Activated gamma-delta T cell treated with anti-CD3 and anti-CD28 coated beads, Interleukin-2, amount 50 U/mL, for 16 hours (primary cell): ENCODE results near the gene OCRL.
"Not testable (repeated sequence)": the region's sequence is repeated elsewhere in the genome, so short reads cannot be mapped to it uniquely, and the experiment has no call there.

Source experiments
- DNase-seq: peaks from one replicate; pipeline ENCODE4 v3.0.0-alpha.2; 2020; ENCODE audit warnings: low read depth

OCRL gene

DNA sequence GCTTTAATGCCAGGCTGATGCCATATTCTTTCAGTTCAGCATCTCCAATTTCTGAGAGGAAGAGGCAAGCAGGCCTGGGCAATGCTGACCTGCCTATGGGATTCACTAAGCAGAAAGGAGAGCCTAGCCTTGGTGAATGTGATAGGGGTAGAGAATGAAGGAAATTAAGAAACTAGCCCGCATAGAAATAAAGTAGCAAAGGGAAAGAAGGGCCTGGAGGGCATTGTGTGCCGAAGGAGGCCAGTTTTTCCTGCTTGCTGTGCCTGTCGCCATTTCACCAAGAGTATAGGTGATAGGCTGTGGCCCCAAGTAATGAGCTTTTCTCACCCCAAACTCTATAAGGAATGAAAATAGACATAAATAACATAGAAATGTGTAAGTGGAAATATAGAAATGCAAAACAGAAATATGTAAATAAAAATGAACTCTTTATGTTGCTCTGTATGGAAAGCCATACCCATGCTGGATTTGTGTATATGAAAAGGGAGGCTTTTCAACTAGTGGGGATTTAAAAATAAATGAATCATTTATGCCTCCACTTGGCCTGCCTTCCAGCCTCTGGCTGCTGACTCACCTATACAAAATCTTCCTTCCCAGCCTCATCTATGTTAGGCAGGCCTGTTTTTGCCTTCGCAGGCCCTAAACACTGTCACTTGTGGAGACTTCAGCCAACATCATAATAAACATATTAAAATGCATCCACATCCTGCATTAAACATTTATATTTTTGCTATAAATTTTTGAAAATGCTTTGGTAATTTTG lies 5.1 kb upstream of the OCRL start:
- no peak for DNase-seq

DNA sequence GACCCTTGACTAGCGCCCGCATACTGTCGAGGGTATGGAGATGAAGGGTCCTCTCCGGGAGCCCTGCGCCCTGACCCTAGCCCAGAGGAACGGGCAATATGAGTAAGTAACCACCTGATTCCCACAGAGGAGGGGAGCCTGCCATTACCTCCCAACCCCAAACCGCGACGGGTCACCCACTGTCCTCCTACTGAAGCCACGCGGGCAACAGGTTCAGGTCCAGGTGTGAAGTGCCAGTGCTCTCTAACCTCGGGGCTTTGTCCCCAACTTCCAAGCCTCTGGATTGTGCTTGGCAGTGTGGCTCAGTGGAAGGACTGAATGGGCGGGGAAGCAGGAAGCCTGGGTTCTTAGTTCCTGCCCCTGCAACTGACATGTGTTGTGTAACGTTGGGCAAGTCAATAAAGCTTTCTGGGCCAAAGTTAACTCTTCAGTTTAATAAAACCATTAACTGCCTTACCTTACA lies 694 bp downstream of the OCRL start:
- DNase-seq: no peak

DNA sequence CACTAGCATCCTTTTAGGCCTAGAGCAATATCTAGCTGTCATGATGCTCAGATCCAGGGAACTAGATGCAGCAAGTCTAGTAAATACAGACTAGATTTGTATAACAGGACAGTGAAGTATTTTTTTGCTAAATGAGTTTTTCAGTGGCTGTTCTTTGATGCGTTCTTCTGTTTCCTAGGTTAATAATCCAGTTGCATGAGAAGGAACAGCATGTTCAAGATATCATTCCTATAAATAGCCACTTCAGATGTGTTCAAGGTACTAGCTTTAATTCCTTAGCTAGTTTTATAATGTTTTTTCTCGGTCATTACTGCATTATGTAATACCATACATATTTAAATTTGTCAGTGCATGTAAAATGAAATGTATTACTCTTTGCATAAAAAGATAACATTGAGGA lies 4.7 kb downstream of the OCRL start:
- no peak for DNase-seq

DNA sequence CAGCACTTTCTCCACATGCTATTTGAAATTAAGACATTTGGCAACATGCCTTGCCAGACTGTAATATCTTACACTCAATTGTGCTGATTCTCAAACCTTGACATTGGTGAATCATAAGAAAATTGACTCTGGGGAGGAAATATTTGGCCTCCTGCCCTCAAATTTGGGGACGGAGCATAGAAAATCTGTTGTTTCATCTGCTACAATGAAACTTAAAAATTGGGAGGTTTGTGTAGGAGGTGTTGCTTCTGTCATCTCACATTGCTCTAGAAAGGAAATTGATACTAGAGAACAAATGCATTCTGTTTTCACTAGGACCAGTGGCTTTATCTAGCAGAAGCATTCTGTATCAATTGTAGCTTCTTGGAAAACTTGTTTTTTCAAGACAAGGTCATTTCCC lies 5.3 kb downstream of the OCRL start:
- DNase-seq: no peak

DNA sequence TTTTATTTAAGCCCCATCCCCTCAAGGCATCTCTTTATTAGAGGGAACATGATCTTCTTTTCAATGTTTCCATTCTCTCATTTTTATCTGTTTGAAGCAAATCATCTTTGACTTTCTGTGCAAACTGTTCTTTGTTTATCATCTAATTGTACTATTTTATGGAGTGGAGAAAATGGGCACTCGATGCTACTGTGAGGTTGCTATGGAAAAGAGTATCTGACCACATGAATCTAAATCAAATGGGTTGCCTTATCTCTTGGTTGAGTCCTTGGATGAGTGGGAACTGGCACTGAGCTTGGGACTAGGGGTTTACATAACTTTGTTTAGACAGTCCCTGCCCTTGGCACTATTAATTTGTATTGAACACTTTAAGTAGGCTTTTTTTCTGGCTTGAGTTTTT lies 9.1 kb downstream of the OCRL start:
- no peak for DNase-seq

DNA sequence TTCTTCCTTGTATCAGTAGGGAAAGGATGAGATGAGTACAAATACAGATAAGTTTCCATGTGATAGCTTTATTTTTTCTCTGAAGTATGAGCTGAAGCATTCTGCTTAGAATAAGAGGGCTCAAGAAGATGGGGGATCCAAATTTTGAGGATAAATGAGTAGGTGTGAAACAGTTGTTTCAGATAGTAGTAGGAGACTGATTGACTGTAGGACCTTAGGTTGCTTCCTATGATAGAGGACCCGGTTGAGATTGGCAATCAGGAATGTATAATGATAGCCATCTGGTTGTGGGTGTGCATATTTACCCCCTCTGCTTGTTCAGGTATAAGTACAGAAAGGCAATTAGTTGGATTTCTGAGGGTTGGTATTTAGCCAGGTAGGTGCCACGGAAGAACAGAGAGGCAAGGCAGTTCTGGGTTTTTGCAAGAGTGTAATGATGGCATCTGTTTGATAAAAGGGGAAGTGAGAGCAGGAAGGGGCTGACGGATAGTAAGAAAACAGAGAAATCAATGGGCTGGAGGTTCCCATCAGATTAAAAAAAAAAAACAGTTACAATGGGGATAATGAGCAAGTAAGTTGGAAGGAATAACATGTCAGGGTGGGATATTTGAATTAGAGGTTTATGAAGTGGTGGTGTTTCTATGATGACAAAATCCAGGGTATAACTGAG lies 13.7 kb downstream of the OCRL start:
- no peak for DNase-seq

DNA sequence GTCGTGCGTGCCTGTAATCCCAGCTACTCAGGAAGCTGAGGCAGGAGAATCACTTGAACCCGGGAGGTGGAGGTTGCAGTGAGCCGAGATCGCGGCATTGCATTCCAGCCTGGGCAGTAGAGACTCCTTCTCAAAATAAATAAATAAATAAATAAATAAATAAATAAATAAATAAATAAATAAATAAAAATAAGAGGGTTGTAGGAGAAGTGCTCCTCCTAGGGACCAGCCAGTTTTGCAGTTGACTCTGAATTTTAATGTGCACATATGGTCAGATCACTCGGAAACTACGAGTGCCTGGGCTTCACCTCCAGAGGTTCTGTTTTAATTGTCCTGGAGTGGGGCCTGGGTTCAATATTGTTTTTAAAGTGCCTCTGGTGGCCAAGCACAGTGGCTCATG lies 14.8 kb downstream of the OCRL start:
- not testable (repeated sequence) for DNase-seq

DNA sequence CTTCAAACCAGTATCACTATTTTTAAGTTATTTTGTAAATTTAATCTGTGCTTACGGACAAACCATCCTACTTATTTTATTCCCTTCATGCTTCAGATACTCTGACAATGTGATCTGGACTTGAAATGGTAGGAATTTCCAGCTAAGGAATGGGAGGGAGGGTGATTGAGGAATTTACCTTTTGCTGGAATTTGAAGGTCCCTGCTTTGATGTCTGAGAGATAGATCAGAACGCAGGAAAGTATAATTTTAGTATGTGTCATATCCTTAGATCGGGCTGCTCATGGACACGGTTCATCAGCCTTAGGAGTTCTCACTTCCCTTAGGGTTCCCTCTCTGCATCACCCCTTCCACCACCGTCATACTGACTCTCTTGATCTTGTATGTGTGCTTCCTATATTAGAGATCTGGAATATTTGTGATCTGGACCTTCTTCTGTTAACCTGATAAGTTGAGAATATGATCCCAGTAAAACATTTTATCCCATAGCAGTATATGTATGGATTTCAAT lies 16.8 kb downstream of the OCRL start:
- no peak for DNase-seq

DNA sequence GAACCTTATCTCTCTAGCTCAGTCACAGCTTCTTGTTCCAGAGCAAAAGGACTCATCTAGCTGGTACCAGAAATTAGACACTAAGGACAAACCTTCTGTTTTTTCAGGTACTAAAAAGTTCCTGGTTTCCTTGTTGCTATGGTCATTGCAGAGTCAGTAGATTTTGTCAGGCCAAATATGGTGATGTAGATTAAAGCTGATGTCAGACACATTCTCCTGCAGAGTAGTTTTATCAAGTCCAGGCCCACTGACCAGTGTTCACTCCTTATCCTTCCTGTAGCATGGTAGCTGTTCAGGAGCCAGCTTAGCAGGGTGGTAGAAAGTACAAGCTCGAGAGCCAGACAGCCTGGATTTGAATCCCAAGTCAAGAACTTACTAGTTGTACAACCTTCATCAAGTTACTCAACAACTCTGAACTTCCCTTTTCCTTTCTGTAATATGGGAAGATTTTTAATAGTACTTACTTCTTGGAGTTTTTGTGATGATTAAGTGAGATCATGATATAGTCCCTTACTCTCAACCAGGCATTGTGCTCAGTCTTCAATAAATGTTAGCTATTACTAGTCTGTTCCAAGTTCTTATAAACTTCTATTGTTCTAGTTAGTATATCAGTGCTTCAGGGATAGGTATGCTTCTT lies 17.9 kb downstream of the OCRL start:
- DNase-seq: no peak

DNA sequence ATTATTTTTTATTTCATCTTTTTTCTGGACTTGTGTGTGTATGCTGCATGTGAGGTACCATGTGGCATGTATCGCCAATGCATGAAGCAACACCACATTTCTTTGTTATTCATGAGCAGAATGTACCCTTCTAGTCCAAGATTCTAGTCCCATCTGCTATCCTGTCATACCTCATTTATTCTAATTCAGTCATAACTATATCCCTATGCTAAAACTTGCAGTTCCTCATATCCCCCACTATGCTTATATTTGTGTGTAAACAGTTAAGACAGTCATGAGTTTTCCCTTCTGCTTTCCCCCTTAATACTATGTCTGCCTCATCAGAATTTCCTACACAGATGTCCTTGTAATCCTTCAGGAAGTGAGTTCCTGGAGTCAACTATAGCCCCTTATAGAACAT lies 19.7 kb downstream of the OCRL start:
- no peak for DNase-seq

DNA sequence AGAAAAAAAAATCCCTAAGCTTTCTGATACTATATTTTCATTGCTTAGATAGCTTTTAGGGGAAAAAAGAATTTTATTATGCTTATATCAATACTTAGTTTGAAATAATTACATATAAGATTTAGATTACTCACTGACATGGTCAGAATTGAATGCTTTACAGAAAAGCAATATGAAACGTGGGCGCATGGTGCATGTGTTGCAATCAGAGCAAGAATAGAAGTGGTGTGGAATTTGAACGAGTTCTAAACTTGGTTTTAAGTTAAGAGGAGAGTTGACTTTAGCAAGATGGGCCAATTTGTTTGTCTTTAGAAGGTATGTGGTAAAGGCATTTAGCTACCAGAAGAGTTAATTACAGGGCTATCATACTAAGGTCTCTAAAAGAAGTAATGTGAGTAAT lies 21.4 kb downstream of the OCRL start:
- DNase-seq: no peak

DNA sequence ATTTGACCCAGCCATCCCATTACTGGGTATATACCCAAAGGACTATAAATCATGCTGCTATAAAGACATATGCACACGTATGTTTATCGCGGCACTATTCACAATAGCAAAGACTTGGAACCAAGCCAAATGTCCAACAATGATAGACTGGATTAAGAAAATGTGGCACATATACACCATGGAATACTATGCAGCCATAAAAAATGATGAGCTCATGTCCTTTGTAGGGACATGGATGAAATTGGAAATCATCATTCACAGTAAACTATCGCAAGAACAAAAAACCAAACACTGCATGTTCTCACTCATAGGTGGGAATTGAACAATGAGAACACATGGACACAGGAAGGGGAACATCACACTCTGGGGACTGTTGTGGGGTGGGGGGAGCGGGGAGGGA lies 24.3 kb downstream of the OCRL start:
- DNase-seq: not testable (repeated sequence)

DNA sequence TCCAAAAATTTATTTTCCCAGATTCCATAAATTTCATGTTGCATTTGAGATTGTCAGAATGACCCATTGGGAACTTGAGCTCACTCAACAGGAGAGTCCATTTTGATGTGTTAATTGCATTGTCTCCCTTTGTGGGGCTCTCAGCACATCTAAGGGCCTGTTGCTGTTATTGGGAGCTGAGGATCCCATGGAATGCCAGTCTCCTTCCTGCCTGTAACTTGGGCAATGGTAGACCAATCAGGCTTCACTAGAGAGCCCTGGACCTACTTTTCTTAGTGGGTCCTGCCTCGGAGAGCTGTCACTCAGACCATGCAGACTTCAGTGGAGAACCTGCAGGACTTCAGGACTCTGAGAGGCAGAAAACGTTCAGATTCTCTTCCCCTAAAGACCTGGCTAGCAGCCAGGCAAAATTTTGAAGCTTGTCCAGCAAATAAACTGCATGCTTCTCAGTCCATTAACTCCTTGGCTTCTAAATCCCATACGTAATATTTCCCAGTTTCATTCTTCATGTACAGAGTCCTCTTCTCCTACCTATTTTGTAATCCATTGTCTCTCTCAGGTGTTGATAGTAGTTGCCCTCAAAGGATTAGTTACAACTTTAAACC lies 25.1 kb downstream of the OCRL start:
- DNase-seq: no peak

DNA sequence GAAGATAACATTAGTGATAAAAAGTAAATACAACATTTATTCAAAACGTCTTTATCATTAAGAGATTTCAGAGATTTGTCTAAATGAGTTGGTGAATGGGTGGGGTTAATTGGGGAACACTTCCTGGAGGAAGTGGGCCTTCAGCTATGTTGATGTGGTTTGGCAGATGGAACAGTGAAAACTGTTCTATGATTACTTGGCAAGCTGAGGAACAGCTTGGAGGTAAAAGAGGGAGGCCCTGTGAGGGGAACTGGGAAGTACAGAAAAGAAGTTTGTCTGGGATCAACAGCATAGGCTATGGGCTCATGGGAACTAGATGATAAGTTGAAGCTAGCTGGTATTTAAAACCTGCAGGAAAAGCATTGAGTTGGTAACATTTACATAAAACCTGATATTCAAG lies 26.0 kb downstream of the OCRL start:
- no peak for DNase-seq

DNA sequence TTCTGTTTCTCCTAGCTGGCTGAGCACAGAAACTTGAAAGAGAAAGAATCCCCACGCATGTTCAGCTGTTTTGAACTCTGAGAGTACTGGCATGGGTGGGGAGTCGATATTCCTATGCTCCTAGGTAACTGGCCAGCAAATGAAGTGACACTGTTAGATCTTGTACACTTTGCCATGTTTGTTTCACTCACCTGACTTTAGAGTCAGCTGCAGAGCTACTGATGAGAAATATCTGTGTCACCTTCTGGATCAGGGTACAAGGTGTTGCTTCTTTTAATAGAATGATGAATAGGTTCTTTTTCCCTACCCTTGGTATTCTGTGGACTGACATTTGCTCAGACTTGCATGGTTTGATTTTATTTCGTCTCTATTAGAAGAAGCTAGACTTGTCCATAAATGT lies 28.3 kb downstream of the OCRL start:
- DNase-seq: no peak

DNA sequence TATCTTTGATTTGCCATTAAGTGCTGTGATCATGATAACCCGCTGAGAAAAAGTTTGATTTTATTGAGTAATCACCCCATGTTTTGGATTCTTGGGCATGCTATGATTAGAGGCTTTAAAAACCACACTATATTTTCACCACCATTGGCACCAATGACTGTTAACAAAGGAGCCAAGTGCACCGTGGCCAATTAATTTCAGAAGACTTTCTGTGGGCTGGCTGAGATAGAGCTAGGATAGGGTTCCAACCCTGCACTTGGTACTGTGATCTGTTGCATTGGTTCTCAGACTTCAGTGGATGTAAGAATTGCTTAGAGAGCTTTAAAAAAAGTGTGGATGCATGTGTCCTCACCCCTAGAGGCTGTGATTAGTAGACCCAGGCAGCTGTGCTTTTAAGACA lies 32.4 kb downstream of the OCRL start:
- DNase-seq: no peak

DNA sequence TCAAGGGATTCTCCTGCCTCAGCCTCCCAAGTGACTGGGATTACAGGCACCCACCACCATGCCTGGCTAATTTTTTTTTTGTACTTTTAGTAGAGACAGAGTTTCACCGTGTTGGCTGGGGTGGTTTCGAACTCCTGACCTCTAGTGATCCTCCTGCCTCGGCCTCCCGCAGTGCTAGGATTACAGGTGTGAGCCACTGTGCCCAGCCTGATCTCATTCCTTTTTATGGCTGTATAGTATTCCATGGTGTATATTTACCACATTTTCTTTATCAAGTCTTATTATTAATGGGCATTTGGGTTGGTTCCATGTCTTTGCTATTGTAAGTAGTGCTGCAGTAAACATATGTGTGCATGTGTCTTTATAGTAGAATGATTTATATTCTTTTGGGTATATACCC lies 33.6 kb downstream of the OCRL start:
- not testable (repeated sequence) for DNase-seq

DNA sequence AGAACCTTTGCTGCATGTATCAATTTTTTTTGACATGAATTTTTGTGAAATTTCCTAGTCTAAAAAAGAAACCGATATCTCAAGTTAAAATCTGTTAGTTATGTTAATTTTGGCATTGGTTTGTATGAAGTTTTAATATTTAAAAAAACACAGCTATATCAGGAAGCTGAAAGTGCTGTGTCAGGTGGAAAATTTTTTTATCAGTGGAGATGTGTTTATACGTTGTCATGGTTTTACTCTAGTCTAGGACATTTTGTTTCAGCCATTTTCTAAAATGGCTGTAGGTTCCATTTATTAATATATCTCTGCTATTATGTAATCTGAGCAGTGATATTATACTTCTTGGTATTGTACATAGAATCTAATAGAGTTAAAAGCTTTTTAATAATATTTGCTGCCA lies 34.2 kb downstream of the OCRL start:
- DNase-seq: no peak

DNA sequence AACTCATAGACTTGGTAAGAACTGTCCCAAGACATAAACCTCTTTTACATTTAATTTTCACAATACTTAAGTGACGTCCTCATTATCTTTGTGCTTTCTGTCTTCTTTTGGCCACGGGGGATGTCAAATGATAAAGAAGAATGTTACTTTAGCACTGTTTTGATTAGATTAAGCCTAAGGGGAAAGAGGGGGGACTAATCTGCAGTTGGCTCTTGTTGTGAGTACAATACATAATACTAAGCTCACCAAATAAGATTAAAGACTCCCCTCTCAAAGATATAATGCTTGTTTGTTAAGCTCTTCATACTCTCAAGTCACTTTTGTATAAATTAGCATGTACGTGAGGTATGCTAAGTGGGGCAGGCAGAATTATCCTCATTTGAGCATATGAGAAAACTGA lies 36.5 kb downstream of the OCRL start:
- no peak for DNase-seq

DNA sequence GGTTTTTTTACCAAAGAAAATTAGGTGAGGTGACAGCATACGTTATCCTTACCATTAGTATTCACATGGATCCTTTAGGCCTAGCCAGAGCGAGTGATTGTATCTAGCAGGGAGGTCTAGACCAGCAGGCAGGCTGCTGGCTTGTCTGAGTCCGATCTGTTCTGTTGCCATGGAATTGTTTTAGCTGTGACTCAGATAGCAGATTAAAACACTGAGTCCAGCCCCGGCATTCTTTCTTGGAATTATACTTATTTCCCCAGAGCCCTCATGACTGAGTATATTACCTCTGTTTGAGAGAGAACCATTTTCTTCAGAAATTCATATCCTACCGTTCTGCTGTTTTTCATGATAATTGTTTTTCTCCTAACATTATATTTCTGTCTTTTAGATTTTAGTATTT lies 37.4 kb downstream of the OCRL start:
- no peak for DNase-seq

DNA sequence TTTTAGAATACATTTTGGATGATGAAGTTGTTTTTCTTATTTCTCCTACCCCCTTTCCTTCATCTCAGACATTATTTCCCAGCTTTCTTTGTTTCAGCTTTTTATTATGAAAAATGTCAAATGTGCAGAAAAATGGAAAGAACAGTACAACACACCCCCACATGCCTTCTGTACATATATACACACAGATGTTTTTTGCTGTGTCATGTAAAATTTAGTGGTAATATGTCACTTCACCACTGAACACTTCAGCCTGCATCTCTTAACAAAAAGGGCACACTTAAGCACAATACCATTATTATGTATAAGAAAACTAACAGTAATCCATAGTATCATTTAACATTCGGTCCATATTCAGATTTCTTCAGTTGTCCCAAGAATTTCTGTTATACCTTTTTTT lies 37.8 kb downstream of the OCRL start:
- no peak for DNase-seq

DNA sequence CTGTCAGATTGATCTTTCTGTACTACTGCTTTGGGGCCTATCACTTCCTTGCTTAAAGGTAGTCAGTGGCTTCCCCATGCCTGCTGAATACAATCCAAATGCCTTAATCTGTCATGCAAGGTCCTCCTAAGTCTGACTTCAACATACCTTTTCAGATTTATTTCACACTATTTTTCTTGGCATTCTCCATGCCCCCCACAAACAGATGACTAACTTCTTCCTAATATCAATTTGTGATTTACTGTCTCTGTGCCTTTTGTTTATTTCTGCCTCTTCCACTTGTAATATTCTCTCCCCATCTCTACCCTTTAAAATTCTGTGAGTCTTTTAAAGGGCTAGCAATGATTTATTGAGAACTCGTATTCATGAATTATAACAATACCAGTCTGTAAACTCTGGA lies 41.8 kb downstream of the OCRL start:
- DNase-seq: no peak

DNA sequence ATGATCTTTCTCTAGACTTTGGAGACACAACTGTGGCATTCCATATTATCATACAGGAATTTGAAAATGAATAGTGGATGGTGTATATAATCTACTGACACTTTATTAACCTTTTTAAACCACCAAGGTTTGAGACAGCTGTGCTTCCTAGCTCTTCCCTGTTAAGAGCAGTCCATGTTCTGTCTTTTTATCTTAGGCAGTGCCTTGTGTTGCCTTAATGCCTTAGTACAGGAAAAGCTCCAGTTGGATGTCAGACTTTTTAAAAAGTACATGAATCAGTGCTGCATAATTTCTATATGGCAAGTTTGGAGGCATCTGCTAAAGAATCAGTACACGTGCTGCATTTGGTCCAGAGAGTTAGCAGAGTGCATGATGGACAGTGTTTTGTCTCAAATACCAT lies 45.1 kb downstream of the OCRL start:
- DNase-seq: no peak
